ENCODE measurements around the gene ATIC. TPM values are rescaled to one million over a fixed set of nuclear protein-coding genes. Genes with fewer than 3 reads are reported as not detected.
"Not testable (repeated sequence)": the region's sequence is repeated elsewhere in the genome, so short reads cannot be mapped to it uniquely, and the experiment has no call there.

ATIC gene
- total and polyA plus RNA-seq, 2 of the 8 experiments (the other 6 are each of a cell fraction or from before 2014, with no cell fraction given), result 139 to 319 TPM

DNA sequence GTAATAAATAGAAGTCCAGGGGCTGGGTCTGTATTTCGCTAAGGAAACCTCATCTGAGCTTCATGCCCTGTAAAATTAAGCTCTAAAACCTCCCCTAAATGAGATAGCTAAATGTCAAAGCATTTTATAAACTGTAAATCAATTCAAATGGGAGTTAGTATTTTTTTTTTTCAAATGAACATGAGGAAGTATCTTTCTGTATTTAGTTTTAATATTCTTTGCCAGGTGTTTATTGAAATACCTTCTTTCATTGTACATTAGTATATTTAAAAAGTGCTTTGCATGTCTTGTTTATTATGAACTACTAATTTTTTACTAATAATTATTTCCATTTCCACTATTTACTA is 47.7 kb downstream of the ATIC start (continued):
- TF ChIP-seq, protein P1, sequence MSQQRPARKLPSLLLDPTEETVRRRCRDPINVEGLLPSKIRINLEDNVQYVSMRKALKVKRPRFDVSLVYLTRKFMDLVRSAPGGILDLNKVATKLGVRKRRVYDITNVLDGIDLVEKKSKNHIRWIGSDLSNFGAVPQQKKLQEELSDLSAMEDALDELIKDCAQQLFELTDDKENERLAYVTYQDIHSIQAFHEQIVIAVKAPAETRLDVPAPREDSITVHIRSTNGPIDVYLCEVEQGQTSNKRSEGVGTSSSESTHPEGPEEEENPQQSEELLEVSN (IDR thresholded peaks at IDR 0.05), result no peak
- TF ChIP-seq, protein P2, sequence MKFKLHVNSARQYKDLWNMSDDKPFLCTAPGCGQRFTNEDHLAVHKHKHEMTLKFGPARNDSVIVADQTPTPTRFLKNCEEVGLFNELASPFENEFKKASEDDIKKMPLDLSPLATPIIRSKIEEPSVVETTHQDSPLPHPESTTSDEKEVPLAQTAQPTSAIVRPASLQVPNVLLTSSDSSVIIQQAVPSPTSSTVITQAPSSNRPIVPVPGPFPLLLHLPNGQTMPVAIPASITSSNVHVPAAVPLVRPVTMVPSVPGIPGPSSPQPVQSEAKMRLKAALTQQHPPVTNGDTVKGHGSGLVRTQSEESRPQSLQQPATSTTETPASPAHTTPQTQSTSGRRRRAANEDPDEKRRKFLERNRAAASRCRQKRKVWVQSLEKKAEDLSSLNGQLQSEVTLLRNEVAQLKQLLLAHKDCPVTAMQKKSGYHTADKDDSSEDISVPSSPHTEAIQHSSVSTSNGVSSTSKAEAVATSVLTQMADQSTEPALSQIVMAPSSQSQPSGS (IDR thresholded peaks at IDR 0.05; ENCODE audit: low read length), result no peak

DNA sequence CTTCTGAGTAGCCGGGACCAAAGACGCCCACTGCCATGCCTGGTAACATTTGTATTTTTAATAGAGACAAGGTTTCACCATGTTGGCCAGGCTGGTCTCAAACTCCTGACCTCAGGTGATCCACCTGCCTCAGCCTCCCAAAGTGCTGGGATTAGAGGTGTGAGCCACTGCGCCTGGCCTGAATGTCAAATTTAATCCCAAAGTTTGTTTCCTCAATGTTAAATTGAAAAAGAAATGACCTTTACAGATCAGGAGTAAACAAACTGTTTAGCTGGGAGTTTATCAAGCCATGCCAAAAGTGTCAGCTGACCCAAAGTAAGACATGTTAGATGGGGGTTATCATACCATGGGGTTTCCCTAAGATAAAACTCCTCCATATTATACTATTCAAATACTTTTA is 48.2 kb downstream of the ATIC start:
- H2AK5ac ChIP-seq (ENCODE audit: low read depth, low read length); H3K4me3 ChIP-seq (ENCODE audit: extremely low read depth in 1 of 4, insufficient read depth in 2 of 4, low read depth in 3 of 4, low read length in 4 of 4); H3K18ac ChIP-seq (ENCODE audit: extremely low read depth, low read length); H4K8ac ChIP-seq (ENCODE audit: extremely low read depth, insufficient read depth, low read length); H3K23me2 ChIP-seq (ENCODE audit: low read depth, low read length); H3K14ac ChIP-seq (ENCODE audit: insufficient read length); H4K91ac ChIP-seq (replicated peaks; ENCODE audit: insufficient read length, low read length); H2BK15ac ChIP-seq (ENCODE audit: low read length); H3K79me1 ChIP-seq (ENCODE audit: low read depth, low read length); H2BK12ac ChIP-seq (ENCODE audit: low read depth, low read length); H4K5ac ChIP-seq (ENCODE audit: insufficient read length, low read depth, low read length); H2BK5ac ChIP-seq (ENCODE audit: low read depth, low read length); H3K27ac ChIP-seq (ENCODE audit: low read depth, low read length); H4K20me1 ChIP-seq (replicated peaks in 1 of 2; ENCODE audit: control insufficient read depth in 1 of 2, insufficient read depth in 2 of 2, low read length in 2 of 2); H3K56ac ChIP-seq (replicated peaks; ENCODE audit: insufficient read length, low read depth, low read length); H3K9me3 ChIP-seq (ENCODE audit: insufficient read depth in 2 of 2, low read depth in 1 of 2, low read length in 1 of 2); H3K4ac ChIP-seq (replicated peaks; ENCODE audit: insufficient read length, low read depth, low read length); H2AFZ ChIP-seq (ENCODE audit: low read length); CTCF ChIA-PET (ENCODE audit: partially characterized antibody); H3K27me3 ChIP-seq (replicated peaks in 1 of 4; ENCODE audit: control insufficient read depth in 3 of 4, extremely low read depth in 1 of 4, insufficient read depth in 3 of 4, low read length in 3 of 4); H3K4me2 ChIP-seq (ENCODE audit: insufficient read depth in 1 of 2, low read depth in 2 of 2, low read length in 2 of 2); H3K4me1 ChIP-seq (replicated peaks in 1 of 4; ENCODE audit: control insufficient read depth in 3 of 4, insufficient read depth in 4 of 4, low read length in 3 of 4); H2BK120ac ChIP-seq (replicated peaks; ENCODE audit: low read depth, low read length); H3K23ac ChIP-seq (ENCODE audit: insufficient read length); H3K79me2 ChIP-seq (ENCODE audit: control insufficient read depth in 1 of 2, insufficient read depth in 2 of 2, low read length in 2 of 2); FAIRE-seq; H3K9ac ChIP-seq (replicated peaks in 1 of 4; ENCODE audit: extremely low read depth in 1 of 4, low read depth in 3 of 4, low read length in 3 of 4); DNase-seq (ENCODE audit: low read depth in 1 of 2, low spot score in 2 of 2); H2BK20ac ChIP-seq (ENCODE audit: low read length): not testable (repeated sequence)
- POLR2A ChIA-PET (ENCODE audit: partially characterized antibody), result interaction anchor here (1.6 kb wide), 1 partner anchor 9 kb away, joined by 4 read pairs; no protein-coding TSS in a partner anchor
- peaks cover 0 to 39% (median 9%) of the 10 kb centered on the region in 4 experiments; a peak in 6 of 8 replicates for H3K36me3 ChIP-seq (ENCODE audit: control insufficient read depth in 2 of 4, insufficient read depth in 4 of 4, low read length in 3 of 4)
- 83% methylated on average over 3 of the region's 3 CpGs; no CpG with 5 or more reads in 1 of the 2 experiments for WGBS, 2 experiments (ENCODE audit: extremely low coverage in 1 of 2, insufficient coverage in 1 of 2, insufficient read length in 1 of 2, insufficient replicate concordance in 2 of 2, low coverage in 1 of 2, low lambda C conversion rate in 2 of 2, missing lambda C conversion rate in 1 of 2)
